ENCODE measurements around the gene MACROH2A1. TPM values are rescaled to one million over a fixed set of nuclear protein-coding genes. Genes with fewer than 3 reads are reported as not detected.

The MACROH2A1 gene
- total and polyA plus RNA-seq, 5 donors, result 128 to 160 (median 146) TPM

- intact Hi-C loops (cut with DNase I), result no loop called here
- no peak for ATAC-seq
- Histone ChIP-seq H3K4me3 (ENCODE audit: low read length) (no peak overlapping the region), H3K9me3 (ENCODE audit: control insufficient read depth, low read length) (no peaks in the 10 kb centered on the region), H3K27me3 (ENCODE audit: control insufficient read depth, insufficient read depth) (no peaks in the 10 kb centered on the region), H3K4me1 (ENCODE audit: control insufficient read depth, insufficient read depth, low read length) (no peaks in the 10 kb centered on the region), H3K27ac (ENCODE audit: low read length) (no peak overlapping the region)
- 72% methylated on average over 23 of the region's 23 CpGs for WGBS
- no peak for DNase-seq
Observed at GRCh38 chr5:135307143-135307903, 91.7 kb downstream of the MACROH2A1 start.

DNA sequence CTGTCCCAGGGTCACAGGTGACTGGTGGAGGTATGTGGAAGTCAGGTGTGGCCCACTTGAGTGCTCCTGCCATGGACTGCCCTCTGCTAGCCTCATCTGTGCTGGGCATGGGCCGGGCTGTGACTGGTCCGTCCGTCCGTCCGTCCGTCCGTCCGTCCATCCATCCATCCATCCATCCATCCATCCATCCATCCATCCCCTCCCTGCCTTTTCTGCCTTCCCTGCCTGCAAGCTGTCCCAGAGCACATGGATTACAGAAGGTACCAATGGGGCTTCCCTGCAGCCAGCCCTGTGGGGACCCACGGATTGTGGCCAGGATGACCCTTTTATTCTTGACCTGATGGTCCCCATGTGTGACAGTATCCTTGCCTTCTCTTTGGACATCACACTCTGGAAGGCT lies 92.5 kb downstream of the MACROH2A1 start:
- ATAC-seq, result no peak
- Histone ChIP-seq H3K27me3 (ENCODE audit: control insufficient read depth, insufficient read depth) (no peaks in the 10 kb centered on the region), H3K9me3 (ENCODE audit: control insufficient read depth, low read length) (no peaks in the 10 kb centered on the region), H3K27ac (ENCODE audit: low read length) (no peak overlapping the region), H3K4me1 (ENCODE audit: control insufficient read depth, insufficient read depth, low read length) (no peaks in the 10 kb centered on the region), H3K4me3 (ENCODE audit: low read length) (no peak overlapping the region)
- intact Hi-C loops (cut with DNase I), result no loop called here
- WGBS, result 85% methylated on average over 9 of the region's 9 CpGs
- DNase-seq, result peak in 1 of 3 donors; percentile 33

- ATAC-seq (no peak), DNase-seq (peak in 2 of 3 donors; percentile 7 to 19)
- Histone ChIP-seq H3K27ac (ENCODE audit: low read length) (no peak overlapping the region), H3K27me3 (ENCODE audit: control insufficient read depth, insufficient read depth) (no peaks in the 10 kb centered on the region), H3K9me3 (ENCODE audit: control insufficient read depth, low read length) (no peaks in the 10 kb centered on the region), H3K4me3 (ENCODE audit: low read length) (no peak overlapping the region), H3K4me1 (ENCODE audit: control insufficient read depth, insufficient read depth, low read length) (no peaks in the 10 kb centered on the region)
- 70% methylated on average over 12 of the region's 12 CpGs for WGBS
- intact Hi-C loops (cut with DNase I), result no loop called here
Observed at GRCh38 chr5:135304352-135305221, 94.4 kb downstream of the MACROH2A1 start.

- intact Hi-C loops (cut with DNase I), result no loop called here
- ATAC-seq (no peak), DNase-seq (no peak)
- no peak overlapping the region for H3K4me3 ChIP-seq (ENCODE audit: low read length)
- H3K4me1 ChIP-seq (ENCODE audit: control insufficient read depth, insufficient read depth, low read length), result no peaks in the 10 kb centered on the region
- no peaks in the 10 kb centered on the region for H3K9me3 ChIP-seq (ENCODE audit: control insufficient read depth, low read length)
- 85% methylated on average over 6 of the region's 6 CpGs for WGBS
- H3K27me3 ChIP-seq (ENCODE audit: control insufficient read depth, insufficient read depth), result no peaks in the 10 kb centered on the region
- no peak overlapping the region for H3K27ac ChIP-seq (ENCODE audit: low read length)
Observed at GRCh38 chr5:135303582-135304173, 95.4 kb downstream of the MACROH2A1 start.

- Histone ChIP-seq H3K27me3 (ENCODE audit: control insufficient read depth, insufficient read depth) (no peaks in the 10 kb centered on the region), H3K27ac (ENCODE audit: low read length) (no peak overlapping the region), H3K4me1 (ENCODE audit: control insufficient read depth, insufficient read depth, low read length) (no peaks in the 10 kb centered on the region), H3K4me3 (ENCODE audit: low read length) (no peak overlapping the region), H3K9me3 (ENCODE audit: control insufficient read depth, low read length) (no peaks in the 10 kb centered on the region)
- DNase-seq, result no peak
- ATAC-seq, result no peak
- intact Hi-C loops (cut with DNase I), result no loop called here
- 78% methylated on average over 5 of the region's 5 CpGs for WGBS
Observed at GRCh38 chr5:135296900-135297816, 101.9 kb downstream of the MACROH2A1 start.

DNA sequence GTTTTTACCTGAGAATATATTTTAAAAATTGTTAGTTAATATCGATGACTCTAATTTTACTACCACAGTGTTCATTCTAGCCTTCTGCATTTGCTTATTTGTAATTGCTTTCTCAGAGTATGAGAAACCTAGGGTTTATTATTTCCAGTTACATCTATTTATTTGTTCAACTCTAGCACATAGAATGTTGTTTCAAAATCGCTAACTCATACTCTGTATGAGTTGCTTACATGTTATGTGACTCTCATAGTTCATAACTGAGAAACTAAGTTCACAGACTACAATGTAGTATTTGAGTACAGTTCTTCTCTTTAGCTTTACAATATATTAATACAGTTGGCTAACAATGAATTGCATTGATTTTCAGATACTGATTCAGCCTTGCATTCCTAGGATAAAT lies 103.2 kb downstream of the MACROH2A1 start:
- intact Hi-C loops (cut with DNase I), result no loop called here
- 97% methylated on average over 2 of the region's 2 CpGs for WGBS
- ATAC-seq, result no peak

GRCh38 chr5:135294793-135295192 lies 104.2 kb downstream of the MACROH2A1 start:
- H3K27ac ChIP-seq (ENCODE audit: low read length), result no peak overlapping the region
- WGBS, result 87% methylated on average over 4 of the region's 4 CpGs
- no peaks in the 10 kb centered on the region for H3K9me3 ChIP-seq (ENCODE audit: control insufficient read depth, low read length)
- H3K4me3 ChIP-seq (ENCODE audit: low read length), result no peak overlapping the region
- H3K4me1 ChIP-seq (ENCODE audit: control insufficient read depth, insufficient read depth, low read length), result no peaks in the 10 kb centered on the region
- intact Hi-C loops (cut with DNase I), result no loop called here
- no peak for ATAC-seq
- no peak for DNase-seq
- no peaks in the 10 kb centered on the region for H3K27me3 ChIP-seq (ENCODE audit: control insufficient read depth, insufficient read depth)

More for the DNA sequence above, 103.2 kb downstream of the MACROH2A1 start:
- Histone ChIP-seq H3K27ac (ENCODE audit: low read length) (no peak overlapping the region), H3K27me3 (ENCODE audit: control insufficient read depth, insufficient read depth) (no peaks in the 10 kb centered on the region), H3K4me1 (ENCODE audit: control insufficient read depth, insufficient read depth, low read length) (no peaks in the 10 kb centered on the region), H3K9me3 (ENCODE audit: control insufficient read depth, low read length) (no peaks in the 10 kb centered on the region), H3K4me3 (ENCODE audit: low read length) (no peak overlapping the region)
- DNase-seq, result no peak

DNA sequence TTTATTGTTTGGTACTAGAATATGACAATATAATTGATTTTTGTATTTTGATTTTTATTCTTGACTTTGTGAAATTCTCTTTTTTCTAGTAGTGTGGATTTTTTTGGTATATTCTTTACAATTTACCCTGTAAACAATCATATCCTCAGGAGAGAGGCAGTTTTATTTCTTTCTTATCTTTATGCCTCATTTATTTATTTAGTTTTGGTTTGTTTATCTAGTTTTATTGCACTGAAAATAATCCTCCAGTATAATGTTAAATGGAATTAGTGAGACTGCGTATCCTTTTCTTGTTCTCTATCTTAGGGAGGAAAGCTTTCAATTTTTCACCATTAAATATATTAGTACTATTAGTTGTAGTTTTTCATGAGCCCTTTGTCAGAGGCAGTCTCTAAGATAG lies 109.4 kb downstream of the MACROH2A1 start:
- intact Hi-C loops (cut with DNase I), result no loop called here

DNA sequence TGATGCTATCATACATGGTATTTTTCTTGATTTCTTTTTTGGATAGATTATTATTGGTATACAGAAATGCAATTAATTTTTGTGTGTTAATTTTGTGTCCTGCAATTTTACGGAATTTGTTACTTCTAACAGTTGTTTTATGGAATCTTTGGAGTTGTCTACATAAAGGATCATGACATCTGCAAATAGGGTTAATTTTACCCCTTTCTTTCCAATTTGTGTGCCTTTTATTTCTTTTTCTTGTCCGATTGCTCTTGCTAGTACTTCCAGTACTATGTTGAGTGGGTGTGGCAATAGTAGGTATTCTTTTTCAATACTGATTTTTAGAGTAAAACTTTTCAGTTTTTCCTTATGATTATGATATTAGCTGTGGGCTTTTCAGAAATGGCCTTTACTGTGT lies 111.5 kb downstream of the MACROH2A1 start:
- Histone ChIP-seq H3K4me3 (ENCODE audit: low read length) (no peak overlapping the region), H3K27me3 (ENCODE audit: control insufficient read depth, insufficient read depth) (no peaks in the 10 kb centered on the region), H3K4me1 (ENCODE audit: control insufficient read depth, insufficient read depth, low read length) (no peaks in the 10 kb centered on the region), H3K9me3 (ENCODE audit: control insufficient read depth, low read length) (no peaks in the 10 kb centered on the region), H3K27ac (ENCODE audit: low read length) (no peak overlapping the region)
- no peak for ATAC-seq
- whole genome bisulfite sequencing, result 89% methylated on average over 2 of the region's 2 CpGs
- intact Hi-C loops (cut with DNase I), result no loop called here
- DNase-seq, result no peak

More for the DNA sequence above, 109.4 kb downstream of the MACROH2A1 start:
- H3K4me1 ChIP-seq (ENCODE audit: control insufficient read depth, insufficient read depth, low read length), result no peaks in the 10 kb centered on the region
- ATAC-seq (no peak), DNase-seq (no peak)
- H3K27ac ChIP-seq (ENCODE audit: low read length), result no peak overlapping the region
- H3K27me3 ChIP-seq (ENCODE audit: control insufficient read depth, insufficient read depth), result no peaks in the 10 kb centered on the region
- no peak overlapping the region for H3K4me3 ChIP-seq (ENCODE audit: low read length)
- 96% methylated on average over 1 of the region's 1 CpG for WGBS
- H3K9me3 ChIP-seq (ENCODE audit: control insufficient read depth, low read length), result no peaks in the 10 kb centered on the region
